Measurements from ENCODE around the gene IGSF23.
"Not testable (repeated sequence)": the region's sequence is repeated elsewhere in the genome, so short reads cannot be mapped to it uniquely, and the experiment has no call there.

The IGSF23 gene

GRCh38 chr19:44587963-44588770 lies 25.2 kb upstream of the IGSF23 start:
- peak; percentile 4 for DNase-seq

- DNase-seq = no peak
These were observed 24.6 kb upstream of the IGSF23 start for GRCh38 chr19:44588771-44589112.

- DNase-seq = no peak
These were observed 22.9 kb upstream of the IGSF23 start for GRCh38 chr19:44590245-44591059.

- DNase-seq = not testable (repeated sequence)
These were observed 21.9 kb upstream of the IGSF23 start for GRCh38 chr19:44591340-44591993.

GRCh38 chr19:44592451-44592890 lies 20.9 kb upstream of the IGSF23 start:
- DNase-seq = no peak

- no peak for DNase-seq
These were observed 20.1 kb upstream of the IGSF23 start for GRCh38 chr19:44593294-44593693.

- not testable (repeated sequence) for DNase-seq
These were observed 19.5 kb upstream of the IGSF23 start for GRCh38 chr19:44593866-44594266.

- DNase-seq = no peak
These were observed 16.8 kb upstream of the IGSF23 start for GRCh38 chr19:44596428-44597130.

- DNase-seq = no peak
These were observed 16.3 kb upstream of the IGSF23 start for GRCh38 chr19:44597131-44597491.

GRCh38 chr19:44598355-44598754 lies 15.0 kb upstream of the IGSF23 start:
- no peak for DNase-seq

- DNase-seq = no peak
These were observed 14.5 kb upstream of the IGSF23 start for GRCh38 chr19:44598880-44599279.

- no peak for DNase-seq
These were observed 12.9 kb upstream of the IGSF23 start for GRCh38 chr19:44600466-44600865.

GRCh38 chr19:44602081-44602480 lies 11.3 kb upstream of the IGSF23 start:
- no peak for DNase-seq

GRCh38 chr19:44603201-44603945 lies 10.0 kb upstream of the IGSF23 start:
- no peak for DNase-seq

- no peak for DNase-seq
These were observed 9.1 kb upstream of the IGSF23 start for GRCh38 chr19:44604241-44604640.

GRCh38 chr19:44605547-44605946 lies 7.8 kb upstream of the IGSF23 start:
- DNase-seq = no peak

GRCh38 chr19:44607049-44607448 lies 6.3 kb upstream of the IGSF23 start:
- DNase-seq = no peak

GRCh38 chr19:44607917-44608316 lies 5.4 kb upstream of the IGSF23 start:
- DNase-seq = no peak

GRCh38 chr19:44608391-44608821 lies 5.0 kb upstream of the IGSF23 start:
- no peak for DNase-seq

GRCh38 chr19:44609219-44609618 lies 4.1 kb upstream of the IGSF23 start:
- DNase-seq = no peak

- DNase-seq = not testable (repeated sequence)
These were observed 2.9 kb upstream of the IGSF23 start for GRCh38 chr19:44610497-44610896.

GRCh38 chr19:44611812-44612295 lies 1.5 kb upstream of the IGSF23 start:
- no peak for DNase-seq

Measured in stimulated activated CD4-positive, alpha-beta T cell treated with anti-CD3 and anti-CD28 coated beads, Interleukin-4, amount 100 ng/mL, for 24 hours (primary cell).